ACC112 (cell line): Measurements from ENCODE around the gene RUNX1.

Source experiments
- H2AFZ ChIP-seq: fragments of 200-600 bp; sonication (generic); one replicate; pipeline ENCODE4 v1.6.0; 2017; ENCODE audit warnings: antibody characterized with exemption, low read length; ENCODE audit not compliant: unreplicated experiment
- H3K27ac ChIP-seq: fragments of 200-600 bp; sonication (generic); 2 replicates; pipeline ENCODE4 v1.5.1; 2014; ENCODE audit warnings: low read depth, mild to moderate bottlenecking, antibody characterized with exemption, low read length, moderate library complexity
- H3K27me3 ChIP-seq: fragments of 200-600 bp; sonication (generic); 2 replicates; pipeline ENCODE4 v1.6.1; 2014; ENCODE audit warnings: mild to moderate bottlenecking, antibody characterized with exemption, low read length, moderate library complexity, mixed read lengths; ENCODE audit not compliant: insufficient read depth
- H3K36me3 ChIP-seq: fragments of 200-600 bp; sonication (generic); 2 replicates; pipeline ENCODE4 v1.6.1; 2016; ENCODE audit warnings: mild to moderate bottlenecking, antibody characterized with exemption, low read length, moderate library complexity, mixed read lengths; ENCODE audit not compliant: insufficient read depth
- H3K4me1 ChIP-seq: fragments of 200-600 bp; sonication (generic); one replicate; pipeline ENCODE4 v1.6.1; 2016; ENCODE audit warnings: low read length, mixed read lengths; ENCODE audit not compliant: insufficient read depth, unreplicated experiment, control insufficient read depth
- H3K4me3 ChIP-seq: fragments of 200-600 bp; sonication (generic); 2 replicates; pipeline ENCODE4 v1.5.1; 2014; ENCODE audit warnings: mild to moderate bottlenecking, low read depth, low read length
- H3K79me2 ChIP-seq: fragments of 200-600 bp; sonication (generic); one replicate; pipeline ENCODE4 v1.6.0; 2016; ENCODE audit warnings: low read length; ENCODE audit not compliant: control insufficient read depth, unreplicated experiment, insufficient read depth

RUNX1 gene

DNA sequence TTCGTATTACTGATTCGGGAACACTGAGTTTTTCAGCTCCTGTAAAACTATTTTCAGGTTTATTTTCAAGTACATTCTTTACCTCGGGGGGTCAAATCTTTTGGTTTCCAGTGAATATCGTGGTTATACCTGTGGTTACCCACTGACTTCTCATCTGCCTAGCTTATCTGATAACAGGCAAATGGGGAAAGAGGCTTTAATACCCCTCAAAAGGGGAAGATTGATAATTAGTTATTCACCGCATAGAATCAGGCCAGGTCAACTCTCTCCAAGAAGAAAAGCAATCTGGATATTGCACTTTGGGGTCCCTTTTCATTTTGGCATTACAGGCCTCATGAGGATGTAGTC, 23.0 kb downstream of the RUNX1 start:
- no peak overlapping the region for H2AFZ ChIP-seq
- no peak overlapping the region for H3K4me3 ChIP-seq
- no peaks in the 10 kb centered on the region for H3K27me3 ChIP-seq
- H3K36me3 ChIP-seq: no peaks in the 10 kb centered on the region
- H3K27ac ChIP-seq: no peak overlapping the region
- H3K79me2 ChIP-seq: no peaks in the 10 kb centered on the region
- H3K4me1 ChIP-seq: peaks cover 11% of the 10 kb centered on the region

- no peak overlapping the region for H3K27ac ChIP-seq
- peaks cover 16% of the 10 kb centered on the region for H3K4me1 ChIP-seq
- no peak overlapping the region for H3K4me3 ChIP-seq
- H3K36me3 ChIP-seq: no peaks in the 10 kb centered on the region
- no peak overlapping the region for H2AFZ ChIP-seq
- no peaks in the 10 kb centered on the region for H3K27me3 ChIP-seq
- H3K79me2 ChIP-seq: no peaks in the 10 kb centered on the region
Measured at GRCh38 chr21:35025206-35026152, 23.6 kb downstream of the RUNX1 start.

GRCh38 chr21:35024513-35024912, 24.6 kb downstream of the RUNX1 start:
- Histone ChIP-seq H3K4me1 (peaks cover 16% of the 10 kb centered on the region), H3K79me2 (no peaks in the 10 kb centered on the region), H2AFZ (no peak overlapping the region), H3K4me3 (no peak overlapping the region), H3K27ac (no peak overlapping the region), H3K36me3 (no peaks in the 10 kb centered on the region), H3K27me3 (no peaks in the 10 kb centered on the region)

GRCh38 chr21:35024071-35024420, 25.1 kb downstream of the RUNX1 start:
- Histone ChIP-seq H3K4me3 (no peak overlapping the region), H3K36me3 (no peaks in the 10 kb centered on the region), H3K27me3 (no peaks in the 10 kb centered on the region), H3K27ac (no peak overlapping the region), H2AFZ (no peak overlapping the region), H3K79me2 (no peaks in the 10 kb centered on the region), H3K4me1 (peaks cover 16% of the 10 kb centered on the region)

GRCh38 chr21:35023396-35024070, 25.6 kb downstream of the RUNX1 start:
- no peaks in the 10 kb centered on the region for H3K36me3 ChIP-seq
- H3K4me1 ChIP-seq: peaks cover 16% of the 10 kb centered on the region
- no peak overlapping the region for H3K4me3 ChIP-seq
- H3K27me3 ChIP-seq: no peaks in the 10 kb centered on the region
- H2AFZ ChIP-seq: no peak overlapping the region
- H3K79me2 ChIP-seq: no peaks in the 10 kb centered on the region
- H3K27ac ChIP-seq: no peak overlapping the region

- Histone ChIP-seq H3K79me2 (no peaks in the 10 kb centered on the region), H3K27ac (no peak overlapping the region), H2AFZ (no peak overlapping the region), H3K4me3 (no peak overlapping the region), H3K4me1 (peaks cover 8% of the 10 kb centered on the region), H3K27me3 (no peaks in the 10 kb centered on the region), H3K36me3 (no peaks in the 10 kb centered on the region)
Measured at GRCh38 chr21:35021546-35021945, 27.6 kb downstream of the RUNX1 start.

GRCh38 chr21:35020902-35021301, 28.2 kb downstream of the RUNX1 start:
- no peaks in the 10 kb centered on the region for H3K79me2 ChIP-seq
- H3K4me3 ChIP-seq: no peak overlapping the region
- no peaks in the 10 kb centered on the region for H3K27me3 ChIP-seq
- no peak overlapping the region for H2AFZ ChIP-seq
- H3K4me1 ChIP-seq: peaks cover 6% of the 10 kb centered on the region
- no peak overlapping the region for H3K27ac ChIP-seq
- H3K36me3 ChIP-seq: no peaks in the 10 kb centered on the region

DNA sequence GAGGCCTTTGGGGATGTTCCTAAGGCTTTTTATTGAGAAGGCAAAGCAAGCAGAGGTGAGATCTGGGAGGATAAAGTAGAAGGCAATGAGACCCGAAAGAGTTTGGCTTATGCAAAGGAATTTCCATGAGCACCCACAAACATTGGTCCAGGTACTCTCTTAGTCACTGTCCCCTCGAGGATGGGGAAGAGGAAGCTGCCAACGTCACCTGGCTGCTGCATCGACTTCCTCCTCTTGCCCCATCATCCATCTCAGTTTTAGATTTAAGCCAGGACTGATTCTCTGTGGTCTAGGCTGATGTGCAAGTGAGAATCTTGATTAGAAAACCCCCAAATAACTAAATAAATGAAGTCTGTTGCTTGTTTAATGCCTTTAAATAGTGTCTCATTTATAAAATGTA, 28.7 kb downstream of the RUNX1 start:
- H3K36me3 ChIP-seq: no peaks in the 10 kb centered on the region
- peaks cover 6% of the 10 kb centered on the region for H3K4me1 ChIP-seq
- no peak overlapping the region for H2AFZ ChIP-seq
- H3K4me3 ChIP-seq: no peak overlapping the region
- H3K27me3 ChIP-seq: no peaks in the 10 kb centered on the region
- no peaks in the 10 kb centered on the region for H3K79me2 ChIP-seq
- no peak overlapping the region for H3K27ac ChIP-seq

- Histone ChIP-seq H3K36me3 (no peaks in the 10 kb centered on the region), H3K27me3 (no peaks in the 10 kb centered on the region), H3K4me3 (no peak overlapping the region), H3K4me1 (peaks cover 6% of the 10 kb centered on the region), H3K79me2 (no peaks in the 10 kb centered on the region), H2AFZ (no peak overlapping the region), H3K27ac (no peak overlapping the region)
Measured at GRCh38 chr21:35019631-35020032, 29.5 kb downstream of the RUNX1 start.

DNA sequence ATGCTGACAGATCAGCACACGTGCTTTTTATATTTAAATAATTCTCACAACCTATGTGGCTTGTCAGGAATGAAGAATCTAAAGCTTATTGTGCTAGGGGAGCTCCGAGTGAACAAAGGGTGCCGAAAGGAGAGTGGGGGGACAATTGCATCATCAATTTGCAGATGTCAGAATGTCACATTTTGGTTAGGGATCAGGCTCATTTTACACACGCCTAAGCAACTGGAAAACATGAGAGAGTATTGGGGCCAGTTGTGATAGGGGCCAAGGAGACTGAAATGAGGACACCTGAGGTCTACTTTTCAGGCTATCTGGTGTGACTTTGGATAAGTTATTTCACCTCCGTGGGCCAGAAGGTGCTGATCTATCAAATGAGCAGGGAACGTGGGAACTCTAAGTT, 31.8 kb downstream of the RUNX1 start:
- peaks cover 6% of the 10 kb centered on the region for H3K4me1 ChIP-seq
- H3K27ac ChIP-seq: no peak overlapping the region
- H3K27me3 ChIP-seq: no peaks in the 10 kb centered on the region
- no peak overlapping the region for H2AFZ ChIP-seq
- no peaks in the 10 kb centered on the region for H3K79me2 ChIP-seq
- no peak overlapping the region for H3K4me3 ChIP-seq
- H3K36me3 ChIP-seq: no peaks in the 10 kb centered on the region
